ENCODE results near the gene MRFAP1.

The MRFAP1 gene

GRCh38 chr4:6689506-6689960 lies 49.0 kb downstream of the MRFAP1 start:
- no peak for DNase-seq (ENCODE audit: low read depth, low spot score)

Data from activated naive CD8-positive, alpha-beta T cell treated with anti-CD3 and anti-CD28 coated beads, Interleukin-2, amount 50 U/mL, for 16 hours (primary cell).